Tibial nerve (tissue), 4 donors: Measurements from ENCODE around the gene THUMPD3.

ENCODE experiments used
- CTCF ChIP-seq, 5 experiments: fragments of 200-600 bp in 3 of 5; fragments of 450-650 bp in 2 of 5; sonication (generic) in 3 of 5; IDR thresholded peaks; one replicate each; pipeline ENCODE4 v1.5.1; 2016 to 2019; ENCODE audit warnings: antibody characterized with exemption in 5 of 5, mild to moderate bottlenecking in 3 of 5, moderate library complexity in 2 of 5
- EP300 ChIP-seq, 2 donors: sonication (generic); formaldehyde crosslinking; IDR thresholded peaks; one replicate each; pipeline ENCODE4 v1.6.1; 2017; ENCODE audit warnings: antibody characterized with exemption in 2 of 2, mild to moderate bottlenecking in 1 of 2

- TF ChIP-seq EP300 (IDR thresholded peaks at IDR 0.05) (no peak), CTCF (IDR thresholded peaks at IDR 0.05) (no peak)
Observed at GRCh38 chr3:9412293-9412692, 49.4 kb downstream of the THUMPD3 start.
